ENCODE data around the gene MACROD1.
A peak's percentile ranks its signal among the peaks of the same experiment; 100 is the strongest.

Gene MACROD1

DNA sequence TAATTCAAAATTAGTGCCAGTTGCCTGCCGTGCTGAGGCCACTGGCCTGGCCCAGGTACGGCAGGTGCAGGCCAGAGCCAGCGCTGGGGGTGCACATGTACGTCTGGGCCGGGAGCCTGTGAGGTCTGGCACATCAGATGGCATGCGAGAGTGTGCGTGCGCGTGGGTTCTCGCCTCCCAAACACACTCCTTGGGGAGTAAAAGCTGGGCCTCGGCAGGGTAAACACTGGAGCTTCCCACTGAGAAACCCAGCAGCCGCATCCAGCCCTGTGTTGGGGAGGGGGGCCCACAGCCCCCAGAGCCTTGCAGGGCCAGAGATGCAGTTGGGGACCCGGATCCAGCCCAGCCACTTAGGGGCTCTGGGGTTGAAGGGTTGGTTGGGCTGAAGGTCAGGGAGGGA, 92.4 kb downstream of the MACROD1 start:
- no peak for DNase-seq (ENCODE audit: low spot score)

DNA sequence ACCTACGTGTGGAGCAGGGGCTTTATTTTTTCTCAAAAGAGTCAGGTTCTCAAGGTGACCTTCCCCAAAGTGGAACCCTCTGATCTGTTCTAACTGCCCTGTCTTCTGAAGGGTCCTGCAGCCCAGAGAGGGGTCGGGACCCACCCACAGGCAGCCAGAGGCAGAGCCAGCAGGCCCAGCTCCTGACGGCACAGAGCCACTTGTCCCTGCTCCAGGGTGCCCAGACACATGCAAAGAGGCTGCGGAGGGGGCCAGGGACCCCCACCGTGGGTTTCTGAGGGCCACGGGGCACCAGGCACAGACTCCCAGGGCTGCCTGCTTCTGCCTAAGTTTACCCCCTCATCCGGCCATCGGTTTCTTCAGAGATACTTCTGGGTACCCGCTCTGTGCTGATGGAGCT, 93.0 kb downstream of the MACROD1 start:
- DNase-seq (ENCODE audit: low spot score) = no peak

DNA sequence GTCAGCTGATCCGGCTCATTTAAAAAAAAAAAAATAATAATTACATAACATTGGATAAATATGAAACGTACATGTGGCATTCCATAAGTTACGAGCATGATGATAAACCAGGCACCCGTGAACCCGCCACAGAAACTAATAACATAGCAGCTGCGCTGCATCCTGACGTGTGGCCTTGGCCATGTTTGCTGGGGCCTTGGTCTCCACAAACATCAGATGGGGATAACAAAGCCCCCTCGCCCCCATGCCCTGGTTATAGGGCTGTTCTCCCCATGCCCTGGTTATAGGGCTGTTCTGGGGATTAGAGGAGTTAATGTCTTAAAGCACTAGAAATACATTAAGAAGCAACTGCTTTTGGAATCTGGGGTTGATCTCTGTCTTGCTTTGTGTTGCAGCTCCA, 93.5 kb downstream of the MACROD1 start:
- no peak for DNase-seq (ENCODE audit: low spot score)

DNA sequence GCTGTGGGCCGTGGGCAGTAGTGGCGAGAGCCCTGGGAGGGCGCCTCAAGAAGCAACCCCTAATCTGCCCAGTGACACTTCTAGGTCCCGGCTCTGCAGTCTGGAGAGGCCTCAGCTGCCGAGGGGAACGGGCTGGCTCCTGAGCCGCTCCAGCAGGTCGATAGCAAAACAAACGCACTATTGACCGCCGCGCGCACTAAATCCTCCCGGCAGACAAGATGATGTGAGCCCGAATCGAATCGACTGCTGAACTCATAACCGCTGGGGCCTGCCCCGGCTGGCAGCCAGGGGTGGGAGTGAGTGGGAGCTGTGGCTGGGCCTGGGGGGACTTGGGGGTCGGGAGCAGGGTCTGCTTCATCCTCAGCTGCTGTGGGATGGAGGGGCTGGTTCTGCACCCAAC, 94.1 kb downstream of the MACROD1 start:
- no peak for DNase-seq (ENCODE audit: low spot score)

DNA sequence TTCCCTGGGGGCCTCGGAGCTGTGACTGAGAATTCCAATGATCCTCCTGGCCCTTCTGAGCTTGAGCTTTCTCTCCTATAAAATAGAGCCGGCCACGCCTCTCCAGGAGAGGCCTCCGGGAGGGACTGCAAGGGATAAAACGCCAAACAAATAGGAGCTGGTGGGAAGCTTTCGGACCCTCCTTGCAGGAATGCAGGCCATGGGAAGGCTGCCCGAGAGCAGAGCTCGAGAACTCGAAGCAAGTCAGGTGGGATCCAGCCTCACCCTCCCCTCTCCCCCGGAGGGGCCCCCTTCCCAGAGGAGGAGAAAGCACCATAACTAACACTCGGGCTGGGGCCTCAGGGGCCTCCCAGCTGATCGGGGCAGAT, 95.6 kb downstream of the MACROD1 start:
- no peak for DNase-seq (ENCODE audit: low spot score)

DNA sequence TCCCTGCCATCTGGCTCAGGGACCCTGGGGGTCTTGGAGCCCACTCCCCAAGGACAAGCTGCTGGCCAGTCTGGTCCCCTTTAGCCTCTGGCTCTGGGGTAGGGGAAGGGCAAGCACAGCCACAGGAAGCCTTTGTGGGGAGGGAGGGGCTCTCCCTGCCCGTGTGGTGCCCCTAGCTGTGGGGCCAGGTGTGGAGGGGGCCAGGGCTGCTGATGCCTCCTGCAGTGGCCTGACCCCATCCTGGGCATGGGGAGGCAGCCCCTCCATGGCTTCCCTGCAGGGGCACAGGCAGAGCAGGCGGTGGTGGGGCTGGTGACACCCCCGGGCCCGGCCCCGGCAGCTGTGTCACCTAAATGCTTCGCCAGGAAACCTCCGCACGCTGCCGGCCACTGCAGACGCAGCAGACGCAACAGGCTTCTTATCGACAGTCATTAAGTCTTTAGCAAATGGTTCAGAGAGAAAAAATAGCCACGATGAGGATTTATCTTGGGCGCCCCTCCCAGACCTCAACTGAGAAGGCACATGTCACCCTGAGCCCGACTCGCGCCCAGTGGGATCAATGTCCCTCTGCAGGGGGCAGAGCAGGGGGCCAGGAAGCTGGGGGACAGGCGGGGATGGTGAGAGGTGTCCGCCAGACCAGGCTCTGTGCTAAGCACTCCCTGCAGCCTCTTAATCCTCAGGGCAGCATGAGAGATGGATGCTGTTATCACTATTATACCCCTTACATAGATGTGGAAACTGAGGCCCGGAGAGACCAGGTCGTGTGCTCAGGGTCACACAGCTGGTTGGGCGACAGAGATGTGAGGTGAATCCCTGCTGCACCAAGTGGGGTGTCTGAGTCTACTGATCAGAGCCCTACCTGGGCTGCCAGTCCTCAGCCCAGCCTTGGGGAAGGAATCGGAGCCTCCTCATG, 96.3 kb downstream of the MACROD1 start:
- no peak for DNase-seq (ENCODE audit: low spot score)

DNA sequence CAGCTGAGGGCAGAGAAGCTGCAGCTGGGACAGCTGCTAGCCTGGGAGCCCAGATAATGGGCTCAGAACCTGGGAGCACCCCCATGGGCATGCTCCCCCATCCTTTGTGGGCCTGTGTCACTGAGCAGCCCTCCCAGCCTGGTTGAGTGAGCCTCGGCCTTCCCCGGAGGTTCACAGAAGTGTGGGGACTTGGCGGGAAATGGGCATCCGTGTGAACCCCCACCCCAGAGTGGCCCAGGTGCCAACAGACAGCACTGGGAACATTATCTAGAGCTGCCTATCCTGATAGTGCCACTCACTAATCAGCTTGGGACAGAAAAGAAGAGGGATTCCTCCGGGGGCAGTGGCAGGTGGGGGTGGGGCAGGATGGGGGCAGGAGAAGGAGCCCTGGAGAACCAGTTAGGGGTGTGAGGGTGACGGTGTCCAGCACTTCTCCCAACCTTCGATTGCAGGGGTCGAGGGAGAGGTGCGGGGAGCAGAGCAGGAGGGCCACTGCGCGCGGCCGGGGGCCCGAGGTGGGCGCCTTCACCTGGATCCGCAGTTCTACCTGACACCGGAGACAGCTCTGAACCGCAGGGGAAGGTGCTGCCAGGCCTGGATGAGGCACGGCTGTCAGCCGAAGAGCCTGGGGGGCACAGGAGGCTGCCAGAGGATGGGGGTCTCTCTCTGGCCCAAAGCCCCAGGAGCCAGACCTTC, 97.1 kb downstream of the MACROD1 start:
- DNase-seq (ENCODE audit: low spot score) = no peak

DNA sequence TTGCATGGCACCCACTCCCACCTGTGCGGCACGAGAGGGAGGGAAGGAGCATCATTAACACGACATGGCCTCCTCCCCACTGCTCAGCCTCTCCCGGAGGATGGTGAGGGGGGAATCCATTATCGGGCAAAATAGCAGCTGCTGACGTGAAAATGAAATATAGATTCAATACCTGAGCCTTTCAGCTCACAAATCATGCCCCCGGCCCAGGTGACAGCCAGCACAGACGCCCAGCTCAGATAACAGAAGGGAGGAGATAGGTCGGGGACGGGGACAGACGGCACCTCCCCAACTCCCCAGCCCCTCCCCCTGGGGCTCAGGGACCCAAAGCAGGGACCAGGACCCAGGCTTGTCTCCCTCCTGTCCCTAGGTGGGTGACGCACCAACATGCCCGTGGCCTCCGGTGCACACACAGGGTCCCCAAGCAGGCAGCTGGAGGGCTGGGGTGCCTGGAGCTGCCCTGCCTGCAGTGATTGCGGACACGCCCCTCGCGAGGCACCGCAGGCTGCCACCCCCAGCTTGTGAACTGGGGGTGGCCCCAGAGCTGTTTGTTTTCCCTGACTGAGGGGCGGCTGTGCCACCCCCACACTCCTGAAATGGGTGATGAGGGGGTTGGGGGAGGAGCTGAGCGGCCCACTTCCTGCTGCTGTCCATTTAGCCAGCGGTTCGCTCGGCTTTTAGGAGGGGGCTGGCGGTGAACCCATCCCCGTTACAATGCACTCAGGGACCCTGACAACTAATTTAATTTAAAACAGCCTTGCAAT, 98.5 kb downstream of the MACROD1 start:
- DNase-seq (ENCODE audit: low spot score) = no peak

DNA sequence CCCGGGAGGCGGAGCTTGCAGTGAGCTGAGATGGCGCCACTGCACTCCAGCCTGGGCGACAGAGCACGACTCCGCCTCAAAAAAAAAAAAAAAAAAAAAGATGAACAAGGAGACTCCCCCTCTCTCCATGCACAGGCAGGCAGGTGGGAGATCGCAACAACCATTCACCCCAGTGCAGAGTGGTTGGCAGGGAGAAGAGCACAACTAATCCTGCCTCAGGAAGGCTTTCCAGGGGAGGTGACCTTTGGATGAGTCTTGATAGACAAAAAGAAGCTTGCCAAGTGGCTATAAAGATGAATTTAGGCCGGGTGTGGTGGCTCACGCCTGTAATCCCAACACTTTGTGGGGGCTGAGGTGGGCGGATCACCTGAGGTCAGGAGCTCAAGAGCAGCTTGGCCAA, 100.2 kb downstream of the MACROD1 start:
- DNase-seq (ENCODE audit: low spot score) = no peak

DNA sequence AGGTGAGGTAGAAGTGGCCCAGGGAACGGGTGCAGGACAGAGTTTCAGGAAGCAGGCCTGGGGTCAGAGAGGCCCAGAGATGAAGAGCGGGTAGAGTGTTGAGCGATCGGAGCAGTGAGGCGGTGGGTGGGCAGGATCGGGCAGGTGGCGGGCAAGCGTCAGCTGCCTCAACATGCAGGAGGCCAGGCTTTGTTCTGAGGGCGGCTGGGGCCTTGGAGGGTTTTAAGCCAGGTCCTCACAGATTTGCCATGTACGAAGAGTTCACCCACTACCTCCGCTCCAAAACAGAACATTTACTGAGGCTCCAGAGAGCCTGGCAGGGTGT, 100.8 kb downstream of the MACROD1 start:
- no peak for DNase-seq (ENCODE audit: low spot score)

DNA sequence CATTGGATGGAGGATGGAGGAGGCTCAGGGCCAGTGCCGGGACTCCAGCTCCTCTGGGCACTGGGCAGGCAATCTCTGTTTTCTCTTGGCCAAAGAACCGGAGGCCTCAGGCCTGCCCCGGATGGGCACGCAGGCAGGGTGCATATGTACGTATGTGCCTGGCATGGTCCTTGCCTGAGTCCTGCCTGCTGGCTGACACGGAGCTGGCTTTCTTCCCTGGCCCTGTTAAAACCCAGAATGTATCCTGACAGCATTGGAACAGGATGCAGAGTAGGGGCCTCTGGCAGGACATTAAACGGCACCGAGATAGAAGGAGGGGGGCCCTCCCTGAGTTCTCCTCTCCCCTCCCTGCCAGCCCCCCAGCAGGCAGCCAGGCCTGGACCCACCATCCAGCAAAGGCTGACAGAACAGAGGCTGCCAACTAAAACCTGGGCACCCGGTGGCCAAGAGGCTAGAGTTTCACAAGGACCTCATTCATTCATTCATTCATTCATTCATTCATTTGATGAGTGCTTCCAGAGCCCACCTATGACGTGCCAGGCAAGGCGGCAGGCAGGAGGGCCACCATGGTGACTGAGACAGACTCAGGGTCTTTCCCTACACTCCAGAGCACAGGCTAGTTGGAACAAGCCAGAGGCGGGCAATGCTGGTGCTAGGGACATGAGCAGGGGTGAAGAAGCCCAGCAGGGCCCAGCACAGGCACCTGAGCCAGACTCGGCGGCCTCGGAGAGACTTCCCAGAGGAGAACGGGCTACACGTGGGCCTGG, 101.4 kb downstream of the MACROD1 start:
- no peak for DNase-seq (ENCODE audit: low spot score)

DNA sequence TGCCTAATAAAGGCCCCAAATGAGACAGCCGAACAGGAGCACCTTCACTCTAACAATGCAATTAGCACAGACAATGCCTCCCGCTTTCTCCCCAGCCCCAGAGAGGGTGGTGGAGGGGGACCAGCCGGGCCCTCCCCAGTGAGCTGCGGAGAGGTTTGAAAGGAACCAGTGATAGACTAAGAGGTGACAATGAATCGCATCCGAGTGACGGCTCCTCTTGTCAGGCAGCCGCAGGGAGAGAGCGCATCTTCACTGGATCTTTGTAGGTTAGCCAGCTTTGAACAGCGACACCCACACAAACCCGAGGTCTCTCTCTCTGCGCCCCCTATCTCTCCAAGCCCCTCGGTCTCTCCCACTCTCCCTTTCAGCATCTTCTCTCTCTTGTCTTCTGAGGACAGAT, 102.1 kb downstream of the MACROD1 start:
- DNase-seq (ENCODE audit: low spot score) = no peak

DNA sequence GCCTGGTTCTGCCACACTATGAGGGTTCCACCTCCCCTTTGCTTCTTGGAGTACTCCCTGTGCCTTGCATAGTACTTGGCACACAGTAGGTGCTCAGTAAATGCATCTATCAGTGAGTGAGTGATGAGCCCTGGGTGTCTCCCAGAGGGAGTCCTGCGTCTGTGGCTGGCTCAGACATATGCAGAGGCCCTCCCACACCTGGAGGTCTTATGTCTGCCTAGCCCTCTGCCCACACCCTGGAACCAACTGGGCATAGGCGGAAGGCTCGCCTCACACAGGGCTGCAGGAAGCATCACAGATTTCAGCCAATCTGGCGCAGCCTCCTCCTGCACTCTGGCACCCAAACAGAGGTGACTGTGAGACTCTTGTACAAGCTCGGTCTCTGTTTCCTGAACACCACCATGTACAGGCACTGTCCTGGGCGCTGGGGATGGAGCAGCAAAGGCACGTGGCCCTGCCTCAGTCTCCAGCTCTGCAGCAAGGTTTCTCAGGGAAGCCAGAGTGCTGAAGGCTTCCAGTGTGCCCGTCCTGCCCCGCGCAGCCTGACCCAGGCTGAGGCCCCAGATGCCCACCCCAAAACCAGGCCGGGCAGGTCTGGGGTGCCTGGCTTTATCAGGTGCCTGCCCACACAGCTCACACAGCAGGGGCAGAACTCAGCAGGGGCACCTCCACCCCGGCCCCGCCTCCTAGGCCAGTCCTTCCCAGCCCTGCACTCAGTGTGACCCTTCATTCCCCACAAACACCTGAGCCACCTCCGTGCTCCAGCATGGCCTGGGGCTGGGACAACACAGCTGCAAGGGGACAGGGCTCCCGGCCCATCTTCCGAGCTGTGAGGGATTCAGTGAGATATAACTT, 103.5 kb downstream of the MACROD1 start:
- no peak for DNase-seq (ENCODE audit: low spot score)

DNA sequence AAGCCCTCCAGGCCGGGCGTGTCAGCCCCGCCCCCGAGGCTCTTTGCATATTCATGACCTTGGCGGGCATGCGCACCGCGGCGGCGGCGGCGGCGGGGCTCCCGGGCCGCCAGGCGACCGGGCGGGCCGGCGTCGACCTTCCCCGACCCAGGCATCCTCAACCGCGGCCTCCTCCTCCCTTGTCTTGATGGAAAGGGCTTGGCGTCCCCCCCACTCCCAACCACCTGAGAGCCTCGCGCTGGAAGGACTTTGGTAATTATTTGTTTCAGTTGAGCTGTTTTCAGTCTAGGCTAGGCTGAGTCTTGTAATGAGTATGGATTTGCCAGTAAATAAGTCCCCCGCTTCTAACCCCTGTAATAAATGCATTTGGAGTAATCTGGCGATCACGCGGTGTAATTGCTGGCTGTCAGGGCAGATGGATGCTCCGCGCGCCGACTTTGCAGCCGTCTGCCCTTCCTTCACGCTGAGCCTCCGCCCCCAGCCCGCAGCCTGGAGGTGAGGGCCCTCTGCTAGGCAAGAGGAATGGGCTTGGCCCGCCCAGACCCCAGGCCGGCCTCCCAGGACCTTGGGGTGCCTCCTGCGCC, 105.0 kb downstream of the MACROD1 start:
- peak; percentile 93 for DNase-seq (ENCODE audit: low spot score)

DNA sequence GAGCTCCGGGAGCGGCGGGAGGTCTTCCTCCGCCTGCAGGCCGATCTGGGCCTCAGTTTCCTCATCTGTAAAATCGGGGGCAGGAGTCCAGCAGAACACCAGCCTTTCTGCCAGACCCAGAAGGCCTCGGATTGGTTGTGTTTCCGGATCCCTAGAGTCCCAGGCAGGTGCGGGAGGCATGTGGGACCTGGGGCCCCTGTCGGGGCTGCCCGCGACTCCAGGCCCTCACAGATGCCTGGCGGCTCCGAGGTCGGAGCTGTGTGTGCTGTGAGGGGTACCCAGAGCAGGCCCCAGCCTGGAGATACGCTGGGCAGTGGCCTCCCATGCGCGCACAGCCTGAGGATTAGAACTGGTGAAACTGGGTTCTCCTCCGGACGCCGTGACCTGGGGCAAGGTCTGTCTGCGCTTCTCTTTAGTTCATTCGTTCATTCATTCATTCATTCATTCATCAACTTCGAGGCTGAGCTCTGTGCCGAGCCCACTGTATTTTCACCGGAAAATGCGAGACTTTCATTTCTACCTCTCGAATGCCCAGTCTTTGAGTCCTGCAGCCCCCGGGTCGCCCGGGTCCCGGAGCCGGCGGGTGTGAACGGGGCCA, 105.6 kb downstream of the MACROD1 start:
- no peak for DNase-seq (ENCODE audit: low spot score)

DNA sequence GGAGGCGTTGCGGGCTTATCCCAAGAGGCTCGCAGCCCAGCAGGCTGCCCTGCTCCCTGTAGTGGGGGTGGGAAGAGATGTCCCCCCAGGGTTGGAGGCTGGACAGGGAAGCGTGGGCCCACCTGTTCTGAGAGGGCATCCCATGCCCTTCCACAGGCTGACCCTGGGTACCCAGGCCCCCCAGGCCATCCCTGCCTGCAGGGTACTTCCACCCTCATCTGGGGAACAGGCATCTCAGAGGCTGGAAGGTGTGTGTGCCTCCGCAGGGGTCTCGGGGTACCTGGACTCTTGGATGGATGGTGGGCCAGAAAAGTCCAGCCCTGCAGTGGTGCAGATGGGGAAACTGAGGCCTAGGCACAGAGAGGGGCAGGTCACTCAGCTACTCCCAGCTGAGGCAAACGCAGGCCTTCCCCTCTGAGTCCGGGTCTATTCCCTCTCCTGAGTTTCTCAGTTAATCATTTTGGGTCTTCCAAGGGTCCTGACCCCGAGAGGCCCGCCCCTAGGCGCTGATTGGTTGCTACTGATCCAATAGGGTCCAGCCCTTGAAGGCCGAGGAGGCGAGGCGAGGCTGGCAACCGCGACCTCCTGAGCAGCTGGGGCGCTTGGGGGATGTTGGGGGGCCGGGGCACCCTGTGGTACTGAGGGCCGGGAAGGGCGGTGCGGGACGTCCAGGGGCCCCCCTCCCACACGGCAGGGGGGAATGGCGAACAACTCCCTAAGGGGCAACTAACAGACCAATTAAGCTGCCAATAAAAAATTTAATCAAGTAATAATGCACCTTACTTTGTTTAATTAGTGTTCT, 106.4 kb downstream of the MACROD1 start:
- DNase-seq (ENCODE audit: low spot score) = no peak

DNA sequence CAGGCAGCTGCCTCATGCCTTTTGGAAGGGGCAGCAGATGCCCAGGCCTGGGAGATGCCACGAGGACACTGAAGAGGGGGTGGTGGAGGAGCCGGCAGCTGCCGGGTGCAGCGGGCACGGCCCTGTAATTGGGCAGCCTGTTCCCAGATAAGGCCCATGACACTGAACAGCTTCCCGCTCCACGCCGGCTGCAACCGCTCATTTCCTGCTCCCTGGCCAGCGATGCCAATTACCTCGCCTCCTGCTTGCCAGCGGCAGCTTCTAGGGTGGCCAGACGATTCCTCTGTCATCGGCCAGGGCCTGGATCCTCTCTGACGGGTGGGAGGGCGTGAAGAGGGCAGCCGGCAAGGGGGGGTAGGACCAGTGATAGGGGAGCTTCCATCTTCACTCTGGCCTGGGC, 107.4 kb downstream of the MACROD1 start:
- no peak for DNase-seq (ENCODE audit: low spot score)

DNA sequence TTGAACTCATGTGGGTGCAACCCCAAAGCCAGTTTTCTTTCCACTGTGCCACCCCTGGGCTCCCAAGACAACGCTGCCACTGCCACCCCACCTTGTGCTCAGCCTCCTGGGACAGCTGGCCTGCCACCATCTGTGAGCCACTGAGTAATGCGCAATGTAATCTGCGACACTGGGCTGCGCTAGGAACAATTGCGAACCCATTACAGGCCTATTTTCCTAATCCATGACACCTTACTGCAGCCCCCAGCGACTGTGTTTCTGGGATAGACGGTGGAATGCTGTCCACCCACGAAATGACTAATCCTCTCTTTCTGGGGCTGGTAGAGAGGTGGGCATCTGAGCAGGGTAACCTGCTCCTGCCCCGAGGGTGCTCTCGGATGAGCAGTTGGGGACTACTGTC, 108.0 kb downstream of the MACROD1 start:
- no peak for DNase-seq (ENCODE audit: low spot score)

DNA sequence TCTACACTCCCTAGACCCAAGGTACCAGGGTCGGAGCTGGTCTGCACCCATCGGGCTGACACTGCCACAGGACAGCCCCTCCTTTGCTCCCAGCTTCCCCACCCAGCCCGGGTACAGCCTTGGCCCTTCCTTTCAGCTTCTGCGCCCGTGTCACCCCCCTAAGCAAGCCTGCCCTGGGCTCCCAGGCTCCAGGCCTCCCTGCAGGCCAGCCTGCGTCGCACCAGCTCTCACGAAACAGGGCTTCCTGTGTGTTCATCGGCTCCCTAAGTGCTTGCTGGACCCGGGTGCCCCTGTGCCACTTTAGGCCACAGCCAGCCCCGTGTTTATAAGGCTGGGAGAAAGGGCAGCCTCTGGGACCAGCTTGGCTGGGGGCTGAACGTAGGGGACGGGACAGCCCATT, 109.1 kb downstream of the MACROD1 start:
- DNase-seq (ENCODE audit: low spot score) = no peak

Data from AG08396 (cell line).